LNCaP clone FGC (cell line): ENCODE results near the gene GNG7.

Source experiments
- DNase-seq: peaks from one replicate; pipeline ENCODE4 v3.0.0-alpha.2; 2011; ENCODE audit warnings: low read depth
- H3K4me3 ChIP-seq: 2 replicates; pipeline ENCODE4 v1.5.1; 2011; ENCODE audit warnings: mild to moderate bottlenecking, low read depth, low read length, control low read depth
- TF ChIP-seq, protein P1 (sequence below): IDR thresholded peaks from 2 replicates; pipeline ENCODE4 v1.5.1; 2012; ENCODE audit warnings: mild to moderate bottlenecking; ENCODE audit not compliant: control insufficient read depth, insufficient read depth; ENCODE audit errors: extremely low read depth

Gene GNG7

DNA sequence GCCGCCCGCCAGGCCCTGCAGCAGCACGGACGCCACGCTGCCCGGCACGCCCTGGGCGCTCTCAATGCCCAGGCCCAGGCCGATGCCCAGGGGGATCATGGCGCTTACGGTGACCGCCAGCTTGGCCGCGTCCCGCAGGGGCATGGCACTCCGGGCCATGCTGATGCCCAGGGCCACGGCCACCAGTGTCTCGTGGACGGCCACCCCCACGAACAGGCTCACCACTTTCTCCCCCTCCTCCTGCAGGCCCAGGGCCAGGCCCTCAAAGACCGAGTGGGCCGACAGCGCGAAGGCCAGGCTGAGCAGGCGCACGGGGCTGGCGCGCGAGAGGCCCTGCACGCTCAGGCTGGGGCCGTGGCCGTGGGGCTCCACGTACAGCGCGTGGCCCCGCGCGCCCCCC is 30.4 kb upstream of the GNG7 start:
- TF ChIP-seq, protein P1, sequence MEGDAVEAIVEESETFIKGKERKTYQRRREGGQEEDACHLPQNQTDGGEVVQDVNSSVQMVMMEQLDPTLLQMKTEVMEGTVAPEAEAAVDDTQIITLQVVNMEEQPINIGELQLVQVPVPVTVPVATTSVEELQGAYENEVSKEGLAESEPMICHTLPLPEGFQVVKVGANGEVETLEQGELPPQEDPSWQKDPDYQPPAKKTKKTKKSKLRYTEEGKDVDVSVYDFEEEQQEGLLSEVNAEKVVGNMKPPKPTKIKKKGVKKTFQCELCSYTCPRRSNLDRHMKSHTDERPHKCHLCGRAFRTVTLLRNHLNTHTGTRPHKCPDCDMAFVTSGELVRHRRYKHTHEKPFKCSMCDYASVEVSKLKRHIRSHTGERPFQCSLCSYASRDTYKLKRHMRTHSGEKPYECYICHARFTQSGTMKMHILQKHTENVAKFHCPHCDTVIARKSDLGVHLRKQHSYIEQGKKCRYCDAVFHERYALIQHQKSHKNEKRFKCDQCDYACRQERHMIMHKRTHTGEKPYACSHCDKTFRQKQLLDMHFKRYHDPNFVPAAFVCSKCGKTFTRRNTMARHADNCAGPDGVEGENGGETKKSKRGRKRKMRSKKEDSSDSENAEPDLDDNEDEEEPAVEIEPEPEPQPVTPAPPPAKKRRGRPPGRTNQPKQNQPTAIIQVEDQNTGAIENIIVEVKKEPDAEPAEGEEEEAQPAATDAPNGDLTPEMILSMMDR, result no peak
- H3K4me3 ChIP-seq, result no peak overlapping the region
- no peak for DNase-seq

DNA sequence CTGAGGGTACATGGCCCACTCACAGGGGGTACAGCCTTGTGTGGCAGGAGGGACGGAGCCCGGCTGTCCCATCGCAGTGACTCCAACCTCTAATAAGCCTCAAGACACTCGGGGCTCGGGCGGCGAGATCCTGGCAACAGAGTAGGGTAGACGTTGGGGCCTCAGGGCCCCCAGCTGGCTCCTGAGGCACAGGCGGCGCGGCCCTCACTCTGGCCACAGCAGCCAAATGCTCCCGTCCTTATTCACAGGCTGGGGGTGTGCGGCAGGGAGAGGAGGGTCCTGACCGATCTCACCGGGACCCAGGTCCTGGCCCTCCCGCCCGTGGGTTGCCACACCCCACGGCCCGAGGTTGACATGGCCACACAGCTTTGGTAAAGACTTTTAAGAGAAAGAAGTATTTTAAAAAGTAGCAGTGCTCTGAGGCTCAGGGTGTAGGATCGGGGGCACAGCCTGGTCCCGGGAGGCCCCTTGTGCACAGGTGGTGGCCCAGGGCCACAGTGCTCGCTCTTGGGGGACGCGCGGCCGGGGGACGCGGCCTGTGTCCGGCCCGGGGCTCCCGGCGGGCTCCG is 29.7 kb upstream of the GNG7 start:
- TF ChIP-seq, protein P1, result no peak

DNA sequence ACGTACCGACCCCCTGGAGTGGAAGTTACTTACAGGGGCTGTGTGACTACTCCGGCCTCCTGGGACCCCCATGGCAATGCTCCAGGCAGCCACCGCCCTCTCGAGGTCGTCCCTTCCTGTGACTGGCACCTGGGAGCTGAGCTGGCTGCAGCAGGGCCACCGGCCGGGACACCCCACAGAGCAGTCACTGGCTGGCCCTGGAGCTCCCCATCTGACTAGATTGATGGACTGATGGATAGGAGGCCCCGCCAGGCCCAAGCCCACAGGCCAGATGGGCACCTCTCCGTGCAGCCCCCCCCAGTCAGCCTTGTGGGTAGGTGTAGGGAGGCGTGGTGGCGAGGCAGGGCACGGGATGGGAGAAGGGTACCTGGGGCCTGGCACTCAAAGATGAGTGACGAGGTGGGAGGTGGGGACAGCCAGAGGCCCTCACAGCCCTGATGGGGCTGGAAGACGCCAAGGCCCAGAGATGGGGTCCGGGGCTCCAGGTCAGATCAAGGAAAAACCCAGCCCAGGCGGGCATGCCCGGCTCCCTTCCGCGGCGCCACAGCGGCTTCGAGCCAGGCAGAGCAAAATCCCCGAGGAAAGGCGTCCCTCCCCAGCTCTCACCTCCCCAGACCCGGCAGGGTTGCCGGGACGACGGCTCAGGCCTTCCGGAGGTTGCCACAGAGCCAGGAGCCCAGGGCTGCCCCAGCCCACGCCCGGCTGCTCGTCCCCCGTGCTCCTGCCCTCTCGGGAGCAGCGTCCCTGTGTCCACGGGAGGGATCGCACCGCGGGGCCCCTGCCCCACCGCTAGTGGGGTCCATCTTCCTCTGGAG is 28.9 kb upstream of the GNG7 start:
- DNase-seq, result no peak
- TF ChIP-seq, protein P1, result no peak
- no peak overlapping the region for H3K4me3 ChIP-seq

More for the DNA sequence above, 29.7 kb upstream of the GNG7 start:
- H3K4me3 ChIP-seq, result no peak overlapping the region
- no peak for DNase-seq

DNA sequence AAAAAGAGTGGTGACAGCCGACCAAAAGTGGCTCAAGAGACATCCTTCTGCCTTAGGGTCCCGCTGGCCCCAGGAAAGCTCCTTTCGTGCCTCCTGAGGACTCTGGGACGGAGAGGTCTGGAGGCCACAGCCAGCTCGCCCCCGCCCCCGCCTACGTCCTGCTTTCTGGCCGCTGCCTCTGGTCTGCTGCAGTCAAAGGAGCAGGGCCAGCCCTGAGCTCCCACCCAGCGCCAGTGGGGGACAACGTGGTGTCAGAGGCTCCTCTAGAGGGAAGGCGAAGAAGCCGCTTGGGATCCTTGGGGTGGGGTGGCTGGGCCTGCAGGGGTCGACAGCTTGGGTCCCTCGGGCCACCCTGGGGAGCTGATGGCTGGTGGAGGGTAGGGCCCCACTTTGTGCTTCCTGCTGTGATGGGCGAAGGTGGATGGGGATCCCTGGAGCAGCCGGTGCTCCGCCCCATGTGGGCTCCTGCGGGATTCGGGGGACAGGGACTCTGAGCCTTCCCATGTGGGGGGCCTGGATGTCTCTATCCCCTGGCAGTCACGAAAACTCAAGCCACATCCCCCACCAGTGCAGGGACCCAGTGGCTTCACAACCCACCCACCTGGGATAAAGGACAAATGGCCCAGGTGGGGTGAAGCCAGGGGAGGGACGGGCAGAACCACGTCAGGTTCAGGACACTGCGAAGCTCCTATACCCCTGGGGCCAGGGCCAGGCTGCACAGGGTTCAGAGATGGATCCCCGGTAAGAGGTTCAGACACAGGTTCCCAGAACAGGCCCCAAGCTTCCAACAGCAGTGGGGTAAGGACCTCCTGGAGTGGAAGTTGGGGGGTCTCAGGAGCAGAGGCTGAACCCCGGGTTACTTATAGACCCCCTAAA is 27.7 kb upstream of the GNG7 start:
- TF ChIP-seq, protein P1, result no peak
- H3K4me3 ChIP-seq, result no peak overlapping the region
- DNase-seq, result no peak

DNA sequence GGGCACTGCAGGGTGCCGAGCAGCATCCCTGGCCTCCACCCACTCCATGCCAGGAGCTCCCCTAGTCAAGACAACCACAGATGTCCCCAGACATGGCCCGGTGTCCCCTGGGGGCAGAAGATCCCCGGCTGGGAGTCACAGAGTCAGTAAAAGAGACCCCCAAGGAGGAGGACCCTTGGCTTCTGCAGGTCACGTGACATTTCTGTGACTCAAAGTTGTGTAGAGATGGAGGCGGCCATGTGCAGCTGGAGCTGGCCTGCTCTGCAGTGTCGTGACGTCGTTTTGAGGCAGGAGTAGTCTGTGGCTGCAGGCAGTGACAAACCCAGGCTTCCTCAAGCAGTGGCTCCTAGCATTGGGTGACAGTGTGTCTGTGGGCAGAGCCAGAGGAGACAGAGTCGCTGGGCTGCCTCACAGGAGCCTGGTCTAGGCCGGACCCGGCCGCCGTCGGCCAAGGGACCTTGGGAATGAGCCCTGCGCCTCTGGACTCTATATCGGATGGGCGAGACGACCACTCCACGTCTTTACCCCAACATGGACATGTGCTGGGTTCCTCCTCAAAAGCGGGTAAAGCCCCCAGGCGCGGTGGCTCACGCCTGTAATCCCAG is 26.4 kb upstream of the GNG7 start:
- no peak overlapping the region for H3K4me3 ChIP-seq
- DNase-seq, result no peak

DNA sequence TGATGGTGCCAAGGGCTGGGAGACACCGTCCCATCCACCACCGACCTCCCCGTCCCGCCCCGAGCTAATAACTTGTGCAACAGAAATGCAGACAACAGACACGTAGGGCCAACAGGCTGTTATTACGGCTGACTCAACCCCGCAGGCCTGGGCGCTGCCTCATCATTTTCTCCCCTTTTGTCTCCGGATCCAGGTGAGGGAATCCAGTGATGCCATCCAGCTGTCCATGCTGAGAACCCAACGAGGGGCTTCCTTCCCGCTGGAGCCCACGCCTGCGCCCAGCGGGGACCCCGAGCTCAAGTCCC is 25.1 kb upstream of the GNG7 start:
- DNase-seq, result no peak
- TF ChIP-seq, protein P1, result no peak
- H3K4me3 ChIP-seq, result no peak overlapping the region

More for the DNA sequence above, 26.4 kb upstream of the GNG7 start:
- TF ChIP-seq, protein P1, result no peak
